ENCODE results near the gene IL36B.

The IL36B gene

GRCh38 chr2:113075600-113075999, 22.9 kb upstream of the IL36B start:
- DNase-seq (ENCODE audit: low read depth) = no peak

GRCh38 chr2:113075030-113075429, 22.4 kb upstream of the IL36B start:
- no peak for DNase-seq (ENCODE audit: low read depth)

- DNase-seq (ENCODE audit: low read depth) = no peak
Observed at GRCh38 chr2:113073325-113073834, 20.7 kb upstream of the IL36B start.

DNA sequence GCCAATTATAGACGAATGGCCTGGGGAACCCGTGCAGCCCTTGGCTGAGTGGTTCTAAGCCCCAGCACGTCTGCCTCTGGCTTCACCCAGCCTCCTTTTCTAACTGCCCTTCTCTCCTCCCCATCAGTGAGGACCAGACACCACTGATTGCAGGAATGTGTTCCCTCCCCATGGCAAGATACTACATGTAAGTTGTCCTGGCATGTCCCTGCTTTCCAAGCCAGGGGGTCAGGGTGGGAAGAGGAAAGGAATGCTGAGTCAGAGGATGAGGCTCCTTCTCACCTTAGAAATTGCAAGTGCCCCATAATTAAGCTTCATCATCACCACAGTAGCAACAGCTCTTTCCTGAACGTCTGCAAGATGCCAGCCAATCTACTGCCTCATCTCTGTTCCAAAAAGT, 19.9 kb upstream of the IL36B start:
- DNase-seq (ENCODE audit: low read depth) = no peak

DNA sequence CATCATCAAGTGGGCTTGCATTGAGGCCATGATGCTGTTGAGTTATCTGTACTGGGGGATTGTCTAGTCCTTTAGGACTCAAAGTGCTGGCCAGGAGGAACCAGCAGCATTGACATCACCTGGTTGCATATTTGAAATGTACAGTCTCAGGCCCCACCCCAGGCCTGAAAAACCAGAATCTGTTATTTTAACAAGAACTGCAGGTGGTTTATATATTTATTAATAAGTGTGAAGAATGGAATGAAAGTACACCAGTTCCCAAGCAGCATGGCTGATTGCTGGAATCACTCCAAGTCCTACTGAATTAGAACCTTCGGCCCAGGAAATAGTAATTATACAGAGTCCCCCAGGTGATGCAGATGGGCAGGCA, 17.9 kb upstream of the IL36B start:
- DNase-seq (ENCODE audit: low read depth) = no peak

GRCh38 chr2:113069676-113070605, 17.3 kb upstream of the IL36B start:
- DNase-seq (ENCODE audit: low read depth) = no peak

GRCh38 chr2:113068706-113069485, 16.2 kb upstream of the IL36B start:
- no peak for DNase-seq (ENCODE audit: low read depth)

DNA sequence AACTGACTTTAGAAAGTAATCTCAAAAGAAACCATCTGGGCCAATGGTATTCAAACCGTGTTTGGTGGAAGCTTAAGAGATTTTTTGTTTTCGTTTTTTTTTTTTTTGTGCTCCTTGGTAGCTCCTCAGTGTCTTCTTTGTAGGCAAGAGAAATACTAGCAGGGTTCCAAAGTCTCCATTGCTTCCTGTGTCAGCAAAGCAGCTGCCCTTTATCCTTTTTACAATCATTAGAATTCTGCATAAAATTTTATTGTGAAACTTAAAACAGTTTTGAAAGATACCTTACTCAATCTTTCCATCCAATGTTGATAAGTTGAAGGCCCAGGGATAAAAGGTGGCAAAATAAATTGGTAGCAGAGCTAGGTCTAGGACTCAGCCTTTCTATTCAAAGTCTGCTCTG, 15.6 kb upstream of the IL36B start:
- no peak for DNase-seq (ENCODE audit: low read depth)

GRCh38 chr2:113067681-113068080, 15.0 kb upstream of the IL36B start, which contains the start of gene IL1F10:
Gene IL1F10, plus strand, starts transcription at chr2:113067970. Its CDS starts 4,769 bp downstream, at chr2:113072739.
- no peak for DNase-seq (ENCODE audit: low read depth)

GRCh38 chr2:113064898-113065297, 12.2 kb upstream of the IL36B start:
- DNase-seq (ENCODE audit: low read depth) = no peak

DNA sequence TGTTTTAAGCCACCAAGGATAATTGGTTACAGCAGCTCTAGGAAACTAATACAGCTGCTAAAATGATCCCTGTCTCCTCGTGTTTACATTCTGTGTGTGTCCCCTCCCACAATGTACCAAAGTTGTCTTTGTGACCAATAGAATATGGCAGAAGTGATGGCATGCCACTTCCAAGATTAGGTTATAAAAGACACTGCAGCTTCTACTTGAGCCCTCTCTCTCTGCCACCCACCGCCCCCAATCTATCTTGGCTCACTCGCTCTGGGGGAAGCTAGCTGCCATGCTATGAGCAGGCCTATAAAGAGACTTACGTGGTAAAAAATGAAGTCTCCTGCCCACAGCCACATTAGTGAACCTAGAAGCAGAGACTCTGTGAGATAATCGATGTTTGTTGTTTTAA, 11.6 kb upstream of the IL36B start:
- DNase-seq (ENCODE audit: low read depth) = no peak

DNA sequence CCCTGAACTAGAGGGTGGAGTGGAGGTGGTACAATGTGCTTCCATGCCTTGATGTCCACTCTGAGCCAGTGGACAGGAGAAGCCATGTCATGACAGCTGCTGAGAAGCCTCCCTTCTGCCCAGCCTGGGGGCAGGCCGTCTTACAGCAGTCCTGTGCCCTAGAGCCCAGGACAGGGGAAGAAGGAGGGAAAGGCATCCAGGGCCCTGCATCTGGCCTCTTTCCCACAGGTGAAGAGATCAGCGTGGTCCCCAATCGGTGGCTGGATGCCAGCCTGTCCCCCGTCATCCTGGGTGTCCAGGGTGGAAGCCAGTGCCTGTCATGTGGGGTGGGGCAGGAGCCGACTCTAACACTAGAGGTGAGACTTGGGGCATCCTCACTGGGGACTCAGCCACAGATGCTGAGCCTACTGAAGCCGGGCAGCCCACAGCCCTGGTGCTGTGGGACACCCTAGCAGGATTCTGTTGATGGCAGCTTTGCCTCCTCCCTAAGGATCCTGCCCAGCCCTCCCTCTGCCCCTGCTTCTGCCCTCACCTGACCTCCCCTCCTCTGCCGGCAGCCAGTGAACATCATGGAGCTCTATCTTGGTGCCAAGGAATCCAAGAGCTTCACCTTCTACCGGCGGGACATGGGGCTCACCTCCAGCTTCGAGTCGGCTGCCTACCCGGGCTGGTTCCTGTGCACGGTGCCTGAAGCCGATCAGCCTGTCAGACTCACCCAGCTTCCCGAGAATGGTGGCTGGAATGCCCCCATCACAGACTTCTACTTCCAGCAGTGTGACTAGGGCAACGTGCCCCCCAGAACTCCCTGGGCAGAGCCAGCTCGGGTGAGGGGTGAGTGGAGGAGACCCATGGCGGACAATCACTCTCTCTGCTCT, 9.5 kb upstream of the IL36B start:
- no peak for DNase-seq (ENCODE audit: low read depth)

- DNase-seq (ENCODE audit: low read depth) = no peak
Observed at GRCh38 chr2:113061241-113061640, 8.6 kb upstream of the IL36B start.

DNA sequence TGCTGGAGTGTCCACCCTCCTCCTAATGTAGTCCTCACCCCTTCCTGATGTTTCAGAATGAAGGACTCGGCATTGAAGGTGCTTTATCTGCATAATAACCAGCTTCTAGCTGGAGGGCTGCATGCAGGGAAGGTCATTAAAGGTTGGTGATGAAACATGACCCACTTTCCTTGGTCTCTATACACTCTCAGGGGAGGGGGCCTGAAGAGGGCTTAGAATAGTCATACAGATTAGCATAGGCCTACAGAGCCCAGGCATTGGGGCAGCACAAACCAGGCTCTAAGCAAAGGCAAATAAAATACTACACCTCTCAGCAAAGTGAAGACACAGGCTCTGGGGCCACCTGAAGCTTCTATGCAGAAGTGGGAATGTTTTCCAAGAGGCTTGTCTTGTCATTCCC, 8.1 kb upstream of the IL36B start:
- DNase-seq (ENCODE audit: low read depth) = no peak

DNA sequence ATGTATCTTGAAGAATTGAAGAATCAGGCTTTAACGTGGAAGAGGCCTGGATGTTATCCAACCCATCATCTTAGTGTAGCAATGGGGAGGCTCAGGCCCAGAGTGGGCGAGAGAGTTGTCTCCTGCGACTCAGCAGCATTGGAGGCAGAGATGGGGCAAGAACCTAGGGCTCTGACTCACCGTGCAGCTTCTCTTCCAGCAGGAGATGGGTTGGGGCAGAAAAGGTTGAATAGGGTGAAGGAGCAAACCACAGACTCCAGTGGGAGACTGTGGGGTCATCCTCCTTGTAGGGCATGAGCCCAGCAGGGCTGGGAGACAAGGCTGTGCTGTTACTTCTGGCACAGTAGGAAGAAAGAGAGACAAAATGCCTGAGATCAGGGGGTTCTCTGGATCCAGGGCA, 7.7 kb upstream of the IL36B start:
- DNase-seq (ENCODE audit: low read depth) = no peak

DNA sequence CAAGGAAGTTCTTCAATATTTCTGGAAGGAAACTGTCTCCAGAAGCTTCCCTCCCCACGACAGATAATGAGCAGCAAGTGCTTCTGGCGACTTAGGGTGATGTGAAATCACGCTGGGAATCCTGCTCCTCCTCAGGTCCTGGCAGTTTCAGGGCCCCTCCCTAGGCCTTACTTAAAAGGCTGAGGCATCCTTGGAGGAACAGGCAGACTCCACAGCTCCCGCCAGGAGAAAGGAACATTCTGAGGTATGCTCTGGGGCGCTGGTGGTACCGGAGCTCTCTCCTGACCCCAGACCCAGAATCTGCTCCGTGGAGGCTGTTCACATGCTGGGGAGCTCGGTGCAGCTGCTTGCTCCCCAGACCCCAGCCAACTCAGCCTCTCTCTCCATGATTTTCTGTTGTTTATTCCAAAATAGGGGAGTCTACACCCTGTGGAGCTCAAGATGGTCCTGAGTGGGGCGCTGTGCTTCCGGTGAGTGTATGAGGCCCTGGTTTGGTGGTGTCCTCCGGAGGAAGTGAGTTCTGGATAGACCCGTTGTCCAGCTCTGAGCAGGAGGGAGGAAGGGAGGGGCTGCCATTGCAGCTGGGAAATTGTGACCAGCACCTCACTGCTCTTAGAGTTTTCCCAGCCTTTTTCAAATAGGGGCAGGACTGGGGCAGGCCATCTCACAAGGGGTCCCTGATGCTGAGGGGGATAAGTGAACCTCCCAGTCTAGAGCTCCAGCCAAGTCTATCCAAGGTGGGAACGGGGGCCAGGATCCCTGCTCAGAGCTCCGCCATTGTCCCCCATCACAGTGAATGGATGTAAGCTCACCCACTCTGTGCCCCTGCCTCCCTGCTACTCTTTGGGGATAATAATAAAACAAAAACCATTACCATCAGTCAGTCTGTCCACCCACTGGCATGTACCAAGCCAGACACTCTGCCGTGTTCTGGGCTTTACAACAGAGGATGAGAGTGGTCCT, 6.6 kb upstream of the IL36B start, which contains the start of gene IL36RN:
Gene IL36RN, plus strand, starts transcription at position 201 of the 963 bp plus-strand sequence. Its CDS starts 241 bp downstream, at position 442.
- DNase-seq (ENCODE audit: low read depth) = no peak

GRCh38 chr2:113058411-113058994, 5.8 kb upstream of the IL36B start:
- no peak for DNase-seq (ENCODE audit: low read depth)

GRCh38 chr2:113057117-113057516, 4.5 kb upstream of the IL36B start:
- no peak for DNase-seq (ENCODE audit: low read depth)

- DNase-seq (ENCODE audit: low read depth) = no peak
Observed at GRCh38 chr2:113056521-113056920, 3.9 kb upstream of the IL36B start.

DNA sequence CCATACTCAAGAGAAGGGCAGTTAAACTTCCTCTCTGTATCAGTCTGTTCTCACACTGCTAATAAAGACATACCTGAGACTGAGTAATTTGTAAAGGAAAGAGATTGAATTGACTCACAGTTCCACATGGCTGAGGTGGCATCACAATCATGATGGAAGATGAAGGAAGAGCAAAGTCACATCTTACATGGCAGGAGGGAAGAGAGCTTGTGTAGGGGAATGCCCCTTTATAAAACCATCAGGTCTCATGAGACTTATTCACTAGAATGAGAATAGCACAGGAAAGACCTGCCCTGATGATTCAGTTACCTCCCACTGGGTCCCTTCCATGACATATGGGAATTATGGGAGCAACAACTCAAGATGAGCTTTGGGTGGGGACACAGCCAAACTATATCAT, 1.4 kb upstream of the IL36B start:
- no peak for DNase-seq (ENCODE audit: low read depth)

Measured in stimulated activated CD8-positive, alpha-beta memory T cell treated with anti-CD3 and anti-CD28 coated beads, Interleukin-7, amount 100 ng/mL, for 24 hours (primary cell).